Right forelimb (tissue), 1 donor: ENCODE data around the gene SPECC1L.

ENCODE experiments used
- DNase-seq: peaks from one replicate; pipeline ENCODE4 v3.0.0-alpha.2; 2018

The SPECC1L gene

DNA sequence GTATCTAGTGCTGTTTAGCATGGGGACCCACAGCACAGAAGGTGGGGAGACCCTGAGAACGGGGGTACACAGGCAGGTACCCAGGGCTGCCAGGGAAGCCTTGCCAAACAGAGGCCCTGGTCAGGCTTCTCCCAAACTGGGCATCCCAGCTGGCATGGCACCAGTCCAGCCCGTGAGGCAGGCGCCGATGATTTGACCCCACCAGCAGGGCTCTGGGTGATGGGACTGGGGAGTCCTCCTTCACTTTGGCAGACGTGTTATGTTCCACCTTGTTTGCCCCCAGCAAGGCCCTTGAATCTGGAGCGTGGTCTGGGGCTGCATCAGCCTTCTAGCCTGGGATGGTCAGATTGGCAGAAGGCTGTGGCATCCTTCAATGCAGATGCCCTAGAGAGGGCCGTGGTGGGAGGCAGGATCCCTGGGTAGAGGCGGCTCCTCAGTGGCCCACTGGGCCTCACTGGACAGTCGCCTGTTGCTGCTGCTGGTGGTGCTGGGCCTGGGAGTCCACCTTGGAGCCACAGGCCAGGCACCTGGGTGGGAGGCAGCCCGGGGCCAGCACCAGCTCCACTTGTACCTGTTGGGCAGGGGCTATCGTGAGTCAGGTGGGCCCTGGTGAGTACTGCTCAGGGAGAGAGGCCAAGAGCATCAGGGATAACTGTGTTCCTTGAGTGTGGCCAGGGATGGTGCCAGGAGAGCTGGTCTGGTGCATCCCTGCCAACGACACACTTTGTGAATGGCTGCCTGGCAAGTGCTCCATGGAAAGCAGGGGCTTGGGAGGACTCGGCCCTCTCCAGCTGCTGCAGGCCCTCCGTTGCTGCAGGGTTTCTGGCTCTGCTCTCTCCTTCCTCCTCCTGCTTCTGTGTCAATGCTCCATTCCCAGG is 160.0 kb downstream of the SPECC1L start:
- no peak for DNase-seq

DNA sequence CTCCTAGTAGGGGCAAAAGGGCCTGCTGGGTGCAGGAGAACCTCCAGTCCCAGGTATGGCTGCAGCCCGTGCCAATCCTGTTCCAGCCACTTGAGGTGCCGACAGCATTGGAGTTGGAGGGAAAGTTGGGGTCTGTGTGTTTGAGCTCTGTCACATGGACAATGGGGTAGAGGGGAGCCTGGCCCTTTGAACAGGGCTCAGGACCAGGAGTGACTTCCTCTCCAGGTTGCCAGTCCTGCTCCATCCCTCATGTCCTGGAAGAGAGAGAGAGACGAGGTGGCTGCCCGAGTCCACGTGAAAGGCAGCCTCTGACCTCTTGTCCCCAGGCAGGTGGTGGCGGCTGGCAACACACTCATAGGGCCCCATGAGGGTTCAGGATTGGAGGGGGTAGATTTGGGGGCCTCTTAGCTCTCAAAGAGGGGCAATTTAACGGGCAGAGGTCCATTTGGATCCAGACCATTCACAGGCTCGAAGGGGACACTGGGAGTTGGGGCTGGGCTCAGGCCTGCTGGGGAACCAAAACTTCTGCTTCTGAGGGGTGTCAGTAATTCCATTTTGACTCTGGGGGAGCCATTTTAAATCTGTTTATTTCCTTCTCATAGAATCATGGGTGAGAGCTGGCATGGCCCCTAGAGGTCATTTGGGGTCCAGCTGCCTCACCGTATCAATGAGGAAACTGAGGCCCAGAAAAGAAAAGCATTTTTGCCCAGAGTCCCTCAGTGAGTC is 160.8 kb downstream of the SPECC1L start:
- DNase-seq: no peak

DNA sequence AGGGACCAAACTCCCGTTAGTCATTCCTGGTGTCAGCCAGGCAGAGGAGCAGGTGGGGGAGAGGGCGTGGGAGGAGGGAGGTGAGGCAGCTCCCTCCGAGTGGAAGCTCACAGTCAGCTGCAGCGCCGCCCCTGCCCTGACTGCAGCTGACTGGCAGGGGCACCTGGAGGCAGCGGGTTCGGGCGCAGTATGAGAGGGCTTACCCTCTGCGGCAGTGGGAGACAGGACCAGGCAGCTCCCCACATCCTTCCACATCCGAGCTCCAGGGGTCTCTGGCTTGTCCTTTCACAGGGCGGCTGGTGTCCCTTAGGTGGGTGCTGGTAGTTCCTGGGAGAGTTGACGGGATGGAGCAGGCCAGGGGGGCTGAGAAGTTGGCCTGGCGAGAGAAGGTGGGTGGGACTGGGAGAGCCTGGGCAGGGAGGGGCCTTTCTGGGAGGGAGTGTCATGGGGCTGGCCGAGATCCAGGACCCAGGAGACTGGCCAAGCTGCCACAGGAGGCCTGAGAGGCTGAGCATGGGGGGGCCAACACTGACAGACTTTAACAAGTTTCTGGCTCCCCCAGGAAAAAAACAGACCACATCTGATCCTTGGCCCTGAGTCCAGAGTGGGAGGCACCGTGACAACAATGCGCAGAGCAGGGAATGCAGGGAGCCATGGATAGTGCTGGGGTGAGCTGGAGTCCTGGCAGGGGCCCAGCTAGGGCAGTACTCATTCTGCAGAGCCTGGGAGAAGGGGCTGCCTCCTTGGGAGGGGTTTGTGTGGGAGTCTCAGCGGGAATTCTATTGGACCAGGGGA is 161.6 kb downstream of the SPECC1L start:
- peak; percentile 72 for DNase-seq

DNA sequence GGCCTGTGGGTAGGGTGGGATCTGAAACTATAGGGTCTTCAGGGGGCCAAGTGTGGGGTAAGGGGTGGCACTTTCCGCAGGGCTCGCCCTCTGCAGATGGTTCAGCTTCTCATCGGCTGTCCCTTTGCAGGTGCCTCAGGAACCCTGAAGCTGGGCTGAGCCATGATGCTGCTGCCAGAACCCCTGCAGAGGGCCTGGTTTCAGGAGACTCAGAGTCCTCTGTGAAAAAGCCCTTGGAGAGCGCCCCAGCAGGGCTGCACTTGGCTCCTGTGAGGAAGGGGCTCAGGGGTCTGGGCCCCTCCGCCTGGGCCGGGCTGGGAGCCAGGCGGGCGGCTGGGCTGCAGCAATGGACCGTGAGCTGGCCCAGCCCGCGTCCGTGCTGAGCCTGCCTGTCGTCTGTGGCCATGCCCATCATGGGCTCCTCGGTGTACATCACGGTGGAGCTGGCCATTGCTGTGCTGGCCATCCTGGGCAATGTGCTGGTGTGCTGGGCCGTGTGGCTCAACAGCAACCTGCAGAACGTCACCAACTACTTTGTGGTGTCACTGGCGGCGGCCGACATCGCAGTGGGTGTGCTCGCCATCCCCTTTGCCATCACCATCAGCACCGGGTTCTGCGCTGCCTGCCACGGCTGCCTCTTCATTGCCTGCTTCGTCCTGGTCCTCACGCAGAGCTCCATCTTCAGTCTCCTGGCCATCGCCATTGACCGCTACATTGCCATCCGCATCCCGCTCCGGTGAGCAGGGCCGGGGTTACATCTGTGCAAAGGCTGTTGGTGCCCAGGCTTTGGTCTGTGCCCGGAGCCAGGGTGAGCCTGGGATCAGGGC is 162.6 kb downstream of the SPECC1L start:
- no peak for DNase-seq

DNA sequence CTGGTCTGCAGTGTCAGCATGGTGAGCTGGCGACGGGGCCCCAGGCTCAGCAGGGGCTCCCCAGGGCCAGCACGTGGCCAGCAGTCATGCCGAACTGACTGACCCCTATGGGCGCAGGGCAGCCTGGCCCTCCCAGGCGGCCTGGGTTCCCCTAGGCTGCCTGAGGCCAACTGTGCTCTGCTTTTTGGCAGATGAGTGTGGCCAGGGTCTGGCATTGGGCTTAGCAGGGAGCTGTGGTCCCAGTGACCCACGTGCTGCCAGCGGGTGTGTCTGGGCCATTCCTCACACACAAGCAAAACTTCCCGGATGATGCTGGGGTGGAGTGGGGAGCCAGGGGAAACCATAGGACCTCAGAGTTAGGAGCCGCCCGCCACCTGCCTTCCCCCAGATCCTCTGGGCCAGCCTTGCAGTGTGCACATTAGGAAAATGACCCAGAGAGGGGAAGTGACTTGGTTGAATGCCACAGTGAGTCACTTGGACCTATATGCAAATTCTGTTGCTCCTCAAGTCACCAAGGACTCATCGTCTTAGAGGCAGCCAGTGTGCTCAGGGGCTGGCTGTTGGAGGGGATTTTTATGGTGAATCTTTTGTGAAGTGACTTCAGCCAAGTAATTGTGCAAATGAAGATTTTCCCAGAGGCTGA is 163.3 kb downstream of the SPECC1L start:
- DNase-seq: no peak

DNA sequence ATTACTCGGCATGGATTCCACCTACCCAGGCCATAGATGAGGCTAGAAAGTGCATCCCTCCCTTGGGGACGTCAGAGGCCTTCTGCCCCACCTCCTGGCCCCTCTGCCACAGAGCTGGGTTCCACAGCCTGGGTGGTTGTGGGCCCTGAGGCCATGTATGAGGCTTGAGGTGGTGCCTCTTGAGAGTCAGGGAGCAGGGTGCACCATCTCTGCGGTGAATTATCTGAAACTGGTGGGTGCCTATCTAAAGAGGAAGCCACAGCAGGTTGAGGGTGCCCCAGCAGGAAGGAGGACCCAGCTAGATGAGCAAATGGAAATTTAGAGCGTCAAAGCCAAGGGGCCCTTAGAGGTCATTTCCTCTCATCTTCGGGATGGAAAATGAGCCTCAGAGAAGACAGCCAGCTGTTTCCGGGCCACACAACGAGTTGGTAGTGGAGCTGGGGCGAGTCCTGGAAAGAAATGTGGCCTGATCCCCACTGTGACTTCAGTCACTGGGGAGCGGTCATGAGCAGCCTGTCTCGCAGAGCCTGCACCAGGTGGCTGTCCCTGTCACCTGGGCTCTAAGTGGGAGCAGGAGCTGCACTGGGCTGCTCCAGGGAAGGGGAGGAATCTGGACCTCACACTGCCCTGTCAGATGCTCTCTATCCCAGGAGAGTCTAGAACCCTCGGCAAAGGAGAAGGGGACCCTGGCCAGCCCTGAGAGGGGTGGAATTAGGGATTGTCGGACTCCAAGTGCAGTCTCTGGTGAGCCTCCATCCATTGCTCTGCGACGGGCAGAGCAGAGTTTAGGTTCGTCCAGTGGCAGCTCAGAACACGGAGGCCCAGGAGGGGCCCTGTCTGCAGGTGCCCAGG is 164.1 kb downstream of the SPECC1L start:
- DNase-seq: peak; percentile 81

DNA sequence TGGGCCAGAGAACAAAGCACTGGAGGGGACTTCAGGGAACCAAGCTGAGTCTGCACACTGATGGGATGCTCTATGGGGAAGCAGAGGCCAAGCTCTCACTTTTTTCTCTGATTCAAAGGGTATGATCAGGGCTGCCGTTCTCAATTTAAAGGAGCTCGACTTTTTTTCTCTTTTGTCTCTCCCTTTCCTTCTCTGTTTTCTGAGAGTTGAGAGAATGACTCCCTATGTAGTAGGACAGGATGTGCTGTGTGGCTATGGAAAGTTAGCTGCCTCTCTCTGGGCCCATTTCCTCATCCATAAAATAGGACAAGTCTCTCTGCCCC is 164.7 kb downstream of the SPECC1L start:
- DNase-seq: no peak

DNA sequence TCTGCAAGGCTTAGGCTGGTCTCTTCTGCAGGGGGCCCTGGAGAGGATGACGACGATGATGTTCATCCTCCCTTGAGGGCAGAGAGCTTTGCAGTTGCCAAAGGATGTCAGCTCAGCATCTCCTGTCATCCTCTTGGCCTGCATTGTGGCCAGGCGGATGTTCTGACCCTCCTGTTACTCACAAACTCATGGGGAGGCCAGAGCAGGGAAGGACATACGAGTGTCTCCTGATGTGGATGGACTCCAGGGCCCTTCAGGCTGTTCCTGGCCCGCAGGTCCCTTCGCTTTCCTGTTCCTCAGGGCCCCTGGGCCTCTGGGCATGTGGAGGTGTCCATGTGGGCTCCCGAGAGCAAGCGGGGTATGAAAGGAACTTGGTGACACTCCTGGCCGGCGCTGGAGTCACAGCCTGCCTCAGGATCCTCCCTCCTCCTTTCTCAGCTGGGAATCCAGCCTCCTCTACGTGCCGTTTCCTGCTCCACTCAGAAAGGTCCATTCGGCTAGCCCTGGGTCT is 165.3 kb downstream of the SPECC1L start:
- DNase-seq: no peak

DNA sequence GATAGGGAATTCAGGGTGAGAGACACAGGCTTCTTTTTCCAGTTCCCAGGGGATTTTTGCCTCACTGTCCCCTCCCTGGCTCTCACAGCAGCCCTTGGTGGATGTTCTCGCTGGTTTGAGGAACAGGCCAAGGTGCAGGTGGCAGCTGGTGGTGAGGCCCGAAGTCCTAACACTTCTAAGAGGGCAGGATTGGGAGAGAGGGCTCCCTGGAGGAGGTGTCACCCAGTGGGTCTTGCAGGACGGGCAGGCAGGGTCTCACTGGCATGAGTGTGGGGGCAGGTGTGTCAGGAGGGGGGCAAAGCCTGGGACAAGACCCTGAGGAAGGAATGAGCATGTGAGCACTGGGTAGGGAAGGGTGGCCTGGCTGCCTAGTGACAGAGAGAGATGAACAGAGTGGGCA is 165.9 kb downstream of the SPECC1L start:
- no peak for DNase-seq

DNA sequence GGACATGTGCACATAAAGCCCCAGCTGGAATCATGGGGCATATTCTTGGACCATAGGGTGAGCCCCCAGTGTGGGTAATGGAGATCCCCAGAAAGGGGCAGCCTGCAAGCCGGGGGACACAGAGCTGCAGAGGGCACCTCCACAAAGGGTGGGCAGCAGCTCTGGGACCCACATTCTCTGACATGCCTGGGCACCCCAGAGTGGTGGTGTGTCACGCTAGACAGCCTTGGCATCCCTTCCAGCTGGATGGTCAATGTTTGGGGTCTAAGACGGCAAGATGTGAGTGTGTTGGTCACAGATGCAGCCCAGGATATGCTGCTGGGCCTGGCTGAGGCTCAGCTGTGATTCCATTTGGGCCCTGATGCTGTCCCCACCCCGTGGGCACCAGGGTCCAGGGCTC is 166.5 kb downstream of the SPECC1L start:
- no peak for DNase-seq

DNA sequence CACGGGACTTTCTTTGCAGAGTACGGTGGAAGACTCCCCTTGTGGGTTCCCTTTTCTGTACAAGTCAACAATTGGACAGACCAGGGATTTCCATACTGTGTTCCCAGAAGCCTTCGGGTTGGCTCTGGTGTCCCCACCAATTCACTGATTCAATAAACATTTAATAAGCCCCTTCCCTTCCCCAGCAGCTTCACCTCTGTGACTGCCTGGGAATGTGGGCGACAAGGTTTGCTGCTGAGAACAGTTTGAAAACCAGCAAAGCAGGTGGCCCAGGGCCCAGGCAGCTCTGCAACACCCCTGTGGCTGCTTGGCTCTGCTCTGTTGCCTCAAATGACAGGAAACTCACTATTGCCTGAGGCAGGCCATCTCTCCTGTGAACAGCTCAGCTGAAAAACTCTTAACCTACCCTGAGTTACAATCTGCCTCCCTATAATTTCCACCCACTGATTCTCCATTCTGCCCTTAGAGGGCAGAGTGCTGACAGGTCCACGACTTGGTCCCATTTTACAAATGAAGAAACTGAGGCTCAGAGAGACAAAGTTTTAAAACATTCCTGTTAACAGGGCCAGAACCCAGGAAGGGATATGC is 167.2 kb downstream of the SPECC1L start:
- peak; percentile 51 for DNase-seq

DNA sequence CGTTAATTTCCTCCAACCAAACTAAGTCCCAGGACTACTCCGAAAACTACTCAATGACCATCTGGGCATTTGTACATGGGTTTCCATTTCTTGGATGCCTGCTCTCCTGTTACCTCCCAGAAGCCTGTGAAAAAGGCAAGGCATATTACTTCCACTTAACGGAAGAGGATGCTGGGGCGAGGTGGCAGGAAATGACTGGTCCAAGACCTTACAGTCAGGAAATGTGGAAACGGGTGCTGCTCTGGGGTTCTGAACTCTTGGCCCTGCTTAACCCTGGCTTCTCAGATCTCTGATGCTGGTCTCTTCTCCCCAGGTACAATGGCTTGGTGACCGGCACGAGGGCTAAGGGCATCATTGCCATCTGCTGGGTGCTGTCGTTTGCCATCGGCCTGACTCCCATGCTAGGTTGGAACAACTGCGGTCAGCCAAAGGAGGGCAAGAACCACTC is 169.7 kb downstream of the SPECC1L start:
- no peak for DNase-seq

DNA sequence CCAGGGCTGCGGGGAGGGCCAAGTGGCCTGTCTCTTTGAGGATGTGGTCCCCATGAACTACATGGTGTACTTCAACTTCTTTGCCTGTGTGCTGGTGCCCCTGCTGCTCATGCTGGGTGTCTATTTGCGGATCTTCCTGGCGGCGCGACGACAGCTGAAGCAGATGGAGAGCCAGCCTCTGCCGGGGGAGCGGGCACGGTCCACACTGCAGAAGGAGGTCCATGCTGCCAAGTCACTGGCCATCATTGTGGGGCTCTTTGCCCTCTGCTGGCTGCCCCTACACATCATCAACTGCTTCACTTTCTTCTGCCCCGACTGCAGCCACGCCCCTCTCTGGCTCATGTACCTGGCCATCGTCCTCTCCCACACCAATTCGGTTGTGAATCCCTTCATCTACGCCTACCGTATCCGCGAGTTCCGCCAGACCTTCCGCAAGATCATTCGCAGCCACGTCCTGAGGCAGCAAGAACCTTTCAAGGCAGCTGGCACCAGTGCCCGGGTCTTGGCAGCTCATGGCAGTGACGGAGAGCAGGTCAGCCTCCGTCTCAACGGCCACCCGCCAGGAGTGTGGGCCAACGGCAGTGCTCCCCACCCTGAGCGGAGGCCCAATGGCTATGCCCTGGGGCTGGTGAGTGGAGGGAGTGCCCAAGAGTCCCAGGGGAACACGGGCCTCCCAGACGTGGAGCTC is 170.2 kb downstream of the SPECC1L start:
- DNase-seq: no peak

DNA sequence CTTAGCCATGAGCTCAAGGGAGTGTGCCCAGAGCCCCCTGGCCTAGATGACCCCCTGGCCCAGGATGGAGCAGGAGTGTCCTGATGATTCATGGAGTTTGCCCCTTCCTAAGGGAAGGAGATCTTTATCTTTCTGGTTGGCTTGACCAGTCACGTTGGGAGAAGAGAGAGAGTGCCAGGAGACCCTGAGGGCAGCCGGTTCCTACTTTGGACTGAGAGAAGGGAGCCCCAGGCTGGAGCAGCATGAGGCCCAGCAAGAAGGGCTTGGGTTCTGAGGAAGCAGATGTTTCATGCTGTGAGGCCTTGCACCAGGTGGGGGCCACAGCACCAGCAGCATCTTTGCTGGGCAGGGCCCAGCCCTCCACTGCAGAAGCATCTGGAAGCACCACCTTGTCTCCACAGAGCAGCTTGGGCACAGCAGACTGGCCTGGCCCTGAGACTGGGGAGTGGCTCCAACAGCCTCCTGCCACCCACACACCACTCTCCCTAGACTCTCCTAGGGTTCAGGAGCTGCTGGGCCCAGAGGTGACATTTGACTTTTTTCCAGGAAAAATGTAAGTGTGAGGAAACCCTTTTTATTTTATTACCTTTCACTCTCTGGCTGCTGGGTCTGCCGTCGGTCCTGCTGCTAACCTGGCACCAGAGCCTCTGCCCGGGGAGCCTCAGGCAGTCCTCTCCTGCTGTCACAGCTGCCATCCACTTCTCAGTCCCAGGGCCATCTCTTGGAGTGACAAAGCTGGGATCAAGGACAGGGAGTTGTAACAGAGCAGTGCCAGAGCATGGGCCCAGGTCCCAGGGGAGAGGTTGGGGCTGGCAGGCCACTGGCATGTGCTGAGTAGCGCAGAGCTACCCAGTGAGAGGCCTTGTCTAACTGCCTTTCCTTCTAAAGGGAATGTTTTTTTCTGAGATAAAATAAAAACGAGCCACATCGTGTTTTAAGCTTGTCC is 171.0 kb downstream of the SPECC1L start:
- no peak for DNase-seq

DNA sequence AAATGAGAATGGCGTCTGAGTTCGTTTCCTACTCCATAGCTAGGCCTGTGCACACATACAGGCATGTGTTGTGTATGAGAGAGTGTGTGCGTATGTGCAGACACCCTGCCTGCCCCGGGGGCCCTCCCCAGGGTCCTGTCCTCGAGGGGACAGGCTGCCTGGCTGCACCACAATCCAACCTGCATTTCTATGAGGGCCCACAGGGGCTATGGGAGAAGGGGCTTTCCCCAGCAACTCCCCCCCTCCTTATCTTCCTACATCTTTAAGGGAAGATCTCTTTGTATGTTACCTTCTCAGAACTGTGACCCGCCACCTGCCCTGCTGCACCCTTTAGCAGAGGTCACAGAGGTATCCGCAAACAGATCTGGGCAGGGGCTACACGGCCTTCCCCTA is 171.7 kb downstream of the SPECC1L start:
- no peak for DNase-seq

DNA sequence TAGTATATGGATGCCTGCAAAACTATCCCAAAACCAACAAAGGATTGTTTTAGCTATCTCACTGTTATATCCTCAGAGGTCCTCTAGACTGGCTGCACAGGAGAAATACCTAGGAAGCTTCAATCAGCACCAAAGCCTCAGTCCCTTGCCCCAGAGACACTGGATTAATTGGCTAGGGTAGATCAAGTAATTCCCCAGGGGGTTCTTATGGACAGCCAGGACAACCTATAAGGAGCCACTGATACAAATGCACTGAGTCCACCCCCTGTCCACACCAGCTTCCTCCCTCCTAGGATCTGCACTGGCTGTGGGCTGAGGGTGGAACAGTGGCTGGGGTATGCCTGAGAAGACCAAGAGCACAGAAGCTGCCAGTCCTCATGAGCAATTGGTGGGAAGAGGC is 173.0 kb downstream of the SPECC1L start:
- DNase-seq: no peak

DNA sequence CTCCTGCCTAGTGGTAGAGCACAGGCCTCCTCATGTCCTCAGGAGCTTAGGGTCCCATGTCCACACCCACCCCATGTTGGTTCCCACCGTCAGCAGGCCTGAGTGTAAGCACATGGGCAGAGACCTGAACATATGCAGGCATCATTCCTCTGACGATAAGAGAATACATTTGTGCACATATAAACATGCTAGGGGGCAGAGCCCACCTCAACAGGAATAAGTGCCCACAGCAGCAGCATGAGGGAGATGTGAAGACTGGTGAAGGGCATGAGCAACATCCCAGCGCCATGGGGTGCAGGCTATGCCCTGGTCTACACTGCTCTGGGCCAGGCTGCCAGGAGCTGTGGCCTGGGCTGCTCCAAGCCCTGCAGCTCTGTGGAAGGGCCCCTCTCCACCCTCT is 173.6 kb downstream of the SPECC1L start:
- DNase-seq: no peak

DNA sequence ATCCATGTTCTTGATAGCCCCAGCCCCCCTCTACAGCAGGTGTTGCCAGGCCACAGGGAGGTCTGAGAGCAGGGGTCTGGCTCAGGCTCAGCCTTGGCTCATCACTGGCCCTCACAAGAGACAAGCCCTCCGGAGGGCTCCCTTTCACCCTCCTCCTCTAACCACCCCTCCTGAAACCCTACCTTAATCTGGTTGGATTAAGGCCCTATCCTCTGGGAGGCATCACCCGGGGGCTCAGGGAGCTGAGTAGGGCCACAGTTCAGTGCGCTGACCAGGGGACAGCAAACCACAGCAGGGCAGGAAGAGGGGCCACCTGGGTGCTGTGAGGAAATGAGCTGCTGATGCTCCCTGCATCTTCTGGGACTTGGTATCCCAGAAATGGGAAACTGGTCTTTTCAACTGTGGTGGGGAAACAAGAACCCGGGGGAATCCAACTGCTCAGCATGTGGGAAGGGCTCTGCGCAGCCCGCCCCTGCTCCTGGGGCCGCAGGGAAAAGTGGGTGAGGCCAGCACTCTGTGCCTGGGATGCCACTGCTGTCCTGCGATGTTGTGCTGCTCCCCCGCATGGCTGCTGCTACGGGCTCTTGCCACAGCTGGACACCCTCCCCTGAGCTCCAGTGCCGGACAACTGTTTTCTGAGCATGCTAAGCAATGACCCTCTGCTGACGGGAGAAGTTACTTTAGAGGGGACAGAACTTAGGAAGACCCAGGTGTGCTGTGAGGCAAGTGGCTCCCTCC is 174.3 kb downstream of the SPECC1L start:
- no peak for DNase-seq
